Neutrophil (primary cell): ENCODE results near the gene CRNKL1.

Experiments used
- H3K27ac ChIP-seq: fragments of 200-600 bp; sonication (generic); 2 replicates; pipeline ENCODE4 v1.5.1; 2016; ENCODE audit warnings: mild to moderate bottlenecking, moderate library complexity
- H3K27me3 ChIP-seq: fragments of 200-600 bp; sonication (generic); 2 replicates; pipeline ENCODE4 v1.6.0; 2016; ENCODE audit warnings: mild to moderate bottlenecking
- H3K36me3 ChIP-seq: fragments of 200-600 bp; sonication (generic); 2 replicates; pipeline ENCODE4 v1.5.1; 2017
- H3K4me1 ChIP-seq, 2 experiments: fragments of 200-600 bp in 1 of 2; sonication (generic) in 1 of 2; 1 replicate in 1 of 2; 2 replicates in 1 of 2; pipeline versions ENCODE4 v1.5.1 to v1.6.1; 2013 to 2016; ENCODE audit warnings: low read depth in 1 of 2, low read length in 1 of 2, mild to moderate bottlenecking in 1 of 2, moderate library complexity in 1 of 2; ENCODE audit not compliant: control insufficient read depth in 1 of 2, insufficient read depth in 1 of 2
- H3K4me3 ChIP-seq, 2 experiments: fragments of 200-600 bp in 1 of 2; sonication (generic) in 1 of 2; 1 replicate in 1 of 2; 2 replicates in 1 of 2; pipeline ENCODE4 v1.5.1; 2013 to 2016; ENCODE audit warnings: low read depth in 1 of 2, low read length in 1 of 2, mild to moderate bottlenecking in 1 of 2, moderate library complexity in 1 of 2
- H3K9me3 ChIP-seq: fragments of 200-600 bp; sonication (generic); 2 replicates; pipeline ENCODE4 v1.5.1; 2016
- TF ChIP-seq, protein P1 (sequence below): fragments of 200-600 bp; sonication (generic); IDR thresholded peaks from 2 replicates; pipeline ENCODE4 v1.5.1; 2016; ENCODE audit warnings: antibody characterized with exemption

CRNKL1 gene

DNA sequence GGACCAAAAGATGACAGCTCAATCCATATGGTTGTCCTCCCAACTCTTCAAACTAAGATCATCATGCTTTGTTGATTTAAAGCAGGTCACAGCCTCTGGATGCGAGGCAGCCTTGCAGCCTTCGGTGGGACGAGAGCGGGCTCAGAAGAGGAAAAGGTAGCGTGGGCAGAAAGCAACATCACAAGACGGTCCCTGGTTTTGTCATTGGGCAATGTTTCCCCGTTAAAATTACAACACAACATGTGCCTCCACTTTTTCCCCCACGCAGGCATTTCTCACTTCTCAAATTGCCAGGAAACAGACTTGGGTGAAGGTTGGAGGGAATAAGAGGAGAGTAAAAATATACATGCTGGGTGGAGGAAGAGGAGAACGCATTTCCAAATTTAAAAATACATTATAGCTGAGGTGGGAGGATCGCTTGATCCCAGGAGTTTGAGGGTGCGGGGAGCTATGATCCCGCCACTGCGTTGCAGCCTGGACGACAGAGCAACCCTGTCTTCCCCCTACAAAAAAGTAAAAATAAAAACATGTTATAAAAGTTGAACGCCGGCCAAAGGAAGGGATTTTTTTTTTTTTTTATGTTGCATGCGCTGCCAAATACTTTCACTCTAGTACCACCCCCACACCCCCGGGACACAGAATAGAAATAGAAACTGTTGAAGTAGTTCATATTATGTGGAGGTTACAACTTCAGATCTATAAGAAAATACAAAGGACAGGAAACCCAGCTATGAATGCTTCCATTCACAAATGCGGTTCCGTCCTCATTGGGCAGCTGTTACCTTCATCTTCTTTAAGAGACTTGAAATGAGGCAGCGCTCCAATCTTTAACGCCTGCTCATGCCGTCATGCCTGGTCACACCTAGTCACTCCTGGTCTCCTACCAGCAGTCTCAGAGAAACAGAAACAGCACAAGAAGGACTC is 49.0 kb downstream of the CRNKL1 start:
- H3K27me3 ChIP-seq: no peaks in the 10 kb centered on the region
- H3K4me1 ChIP-seq: peaks cover 37 to 43% of the 10 kb centered on the region in 2 experiments
- TF ChIP-seq, protein P1, sequence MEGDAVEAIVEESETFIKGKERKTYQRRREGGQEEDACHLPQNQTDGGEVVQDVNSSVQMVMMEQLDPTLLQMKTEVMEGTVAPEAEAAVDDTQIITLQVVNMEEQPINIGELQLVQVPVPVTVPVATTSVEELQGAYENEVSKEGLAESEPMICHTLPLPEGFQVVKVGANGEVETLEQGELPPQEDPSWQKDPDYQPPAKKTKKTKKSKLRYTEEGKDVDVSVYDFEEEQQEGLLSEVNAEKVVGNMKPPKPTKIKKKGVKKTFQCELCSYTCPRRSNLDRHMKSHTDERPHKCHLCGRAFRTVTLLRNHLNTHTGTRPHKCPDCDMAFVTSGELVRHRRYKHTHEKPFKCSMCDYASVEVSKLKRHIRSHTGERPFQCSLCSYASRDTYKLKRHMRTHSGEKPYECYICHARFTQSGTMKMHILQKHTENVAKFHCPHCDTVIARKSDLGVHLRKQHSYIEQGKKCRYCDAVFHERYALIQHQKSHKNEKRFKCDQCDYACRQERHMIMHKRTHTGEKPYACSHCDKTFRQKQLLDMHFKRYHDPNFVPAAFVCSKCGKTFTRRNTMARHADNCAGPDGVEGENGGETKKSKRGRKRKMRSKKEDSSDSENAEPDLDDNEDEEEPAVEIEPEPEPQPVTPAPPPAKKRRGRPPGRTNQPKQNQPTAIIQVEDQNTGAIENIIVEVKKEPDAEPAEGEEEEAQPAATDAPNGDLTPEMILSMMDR: no peak
- H3K36me3 ChIP-seq: no peaks in the 10 kb centered on the region
- H3K4me3 ChIP-seq: peak overlapping the region; percentile 2 to 10
- H3K27ac ChIP-seq: no peak overlapping the region
- no peaks in the 10 kb centered on the region for H3K9me3 ChIP-seq

DNA sequence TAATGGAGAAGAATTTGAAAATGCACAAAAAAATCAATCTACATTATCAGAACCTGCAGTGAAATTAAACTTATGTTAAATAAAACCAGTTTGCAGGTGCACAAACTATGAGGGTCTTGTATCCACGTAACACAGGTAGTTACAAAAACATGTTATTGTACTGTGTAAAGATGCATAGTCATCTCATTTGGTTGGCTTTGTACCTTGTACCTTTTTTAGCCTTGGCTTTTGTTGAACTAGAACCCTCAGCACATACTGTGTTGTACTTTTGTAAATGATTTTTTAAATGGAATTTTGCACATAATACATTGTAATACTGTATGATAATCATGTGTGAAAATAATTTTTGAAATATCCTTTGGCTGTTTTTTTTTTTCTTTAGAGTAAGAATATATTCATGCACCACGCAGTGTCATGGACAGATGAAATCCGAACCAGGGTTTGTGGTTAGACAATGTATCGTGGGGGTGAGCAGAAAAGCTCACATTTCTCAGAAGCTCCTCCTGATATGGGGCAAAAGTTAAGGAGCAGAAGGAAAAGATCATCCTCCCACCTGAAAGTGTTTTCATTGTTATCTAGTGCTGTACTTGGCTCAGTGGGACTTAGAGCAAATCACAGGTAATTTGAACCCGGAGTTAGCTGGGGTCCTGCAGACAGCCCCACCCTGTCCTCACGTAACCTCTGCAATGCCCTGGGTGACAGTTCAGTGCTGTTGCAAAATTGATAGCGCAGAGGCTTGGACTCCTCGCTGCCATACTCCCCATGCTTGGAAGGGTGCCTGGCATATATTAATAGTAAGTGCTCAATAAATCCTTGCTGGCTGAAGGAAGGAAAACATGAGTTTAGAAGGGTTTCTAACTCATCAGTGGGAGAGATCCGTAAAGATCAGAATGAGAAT is 49.9 kb downstream of the CRNKL1 start:
- TF ChIP-seq, protein P1: no peak
- no peaks in the 10 kb centered on the region for H3K36me3 ChIP-seq
- peaks cover 37 to 43% of the 10 kb centered on the region in 2 experiments for H3K4me1 ChIP-seq
- H3K27ac ChIP-seq: no peak overlapping the region
- H3K27me3 ChIP-seq: no peaks in the 10 kb centered on the region
- no peaks in the 10 kb centered on the region for H3K9me3 ChIP-seq
- peak overlapping the region in 1 of 2 experiments; percentile 10 for H3K4me3 ChIP-seq

DNA sequence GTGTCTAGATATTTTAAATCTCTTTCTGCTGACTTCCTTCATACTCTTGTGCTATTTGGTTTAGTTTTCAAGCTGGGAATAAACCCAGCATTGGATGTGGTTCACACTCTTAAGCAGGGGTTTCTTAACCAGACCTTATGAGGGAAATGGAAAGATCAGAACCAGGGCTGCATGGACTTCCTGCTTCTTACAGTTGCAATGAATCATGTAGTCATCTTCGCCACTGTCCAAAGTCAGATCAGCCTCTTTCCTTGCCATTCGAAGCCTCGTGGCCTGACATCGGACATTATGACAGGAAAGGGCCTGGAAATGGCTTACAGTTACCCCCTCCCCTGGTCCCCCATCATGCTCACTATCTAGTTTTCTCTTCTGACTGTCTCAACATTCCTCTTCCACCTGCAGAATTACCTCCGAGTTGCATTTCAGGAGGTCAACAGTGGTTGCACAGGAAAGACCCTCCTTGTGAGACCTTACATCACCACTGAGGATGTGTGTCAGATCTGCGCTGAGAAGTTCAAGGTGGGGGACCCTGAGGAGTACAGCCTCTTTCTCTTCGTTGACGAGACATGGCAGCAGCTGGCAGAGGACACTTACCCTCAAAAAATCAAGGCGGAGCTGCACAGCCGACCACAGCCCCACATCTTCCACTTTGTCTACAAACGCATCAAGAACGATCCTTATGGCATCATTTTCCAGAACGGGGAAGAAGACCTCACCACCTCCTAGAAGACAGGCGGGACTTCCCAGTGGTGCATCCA is 51.9 kb downstream of the CRNKL1 start:
- Histone ChIP-seq H3K9me3 (no peaks in the 10 kb centered on the region), H3K27ac (no peak overlapping the region), H3K4me3 (no peak overlapping the region), H3K4me1 (peaks cover 47 to 53% of the 10 kb centered on the region in 2 experiments), H3K36me3 (no peaks in the 10 kb centered on the region), H3K27me3 (no peaks in the 10 kb centered on the region)
- TF ChIP-seq, protein P1: no peak

DNA sequence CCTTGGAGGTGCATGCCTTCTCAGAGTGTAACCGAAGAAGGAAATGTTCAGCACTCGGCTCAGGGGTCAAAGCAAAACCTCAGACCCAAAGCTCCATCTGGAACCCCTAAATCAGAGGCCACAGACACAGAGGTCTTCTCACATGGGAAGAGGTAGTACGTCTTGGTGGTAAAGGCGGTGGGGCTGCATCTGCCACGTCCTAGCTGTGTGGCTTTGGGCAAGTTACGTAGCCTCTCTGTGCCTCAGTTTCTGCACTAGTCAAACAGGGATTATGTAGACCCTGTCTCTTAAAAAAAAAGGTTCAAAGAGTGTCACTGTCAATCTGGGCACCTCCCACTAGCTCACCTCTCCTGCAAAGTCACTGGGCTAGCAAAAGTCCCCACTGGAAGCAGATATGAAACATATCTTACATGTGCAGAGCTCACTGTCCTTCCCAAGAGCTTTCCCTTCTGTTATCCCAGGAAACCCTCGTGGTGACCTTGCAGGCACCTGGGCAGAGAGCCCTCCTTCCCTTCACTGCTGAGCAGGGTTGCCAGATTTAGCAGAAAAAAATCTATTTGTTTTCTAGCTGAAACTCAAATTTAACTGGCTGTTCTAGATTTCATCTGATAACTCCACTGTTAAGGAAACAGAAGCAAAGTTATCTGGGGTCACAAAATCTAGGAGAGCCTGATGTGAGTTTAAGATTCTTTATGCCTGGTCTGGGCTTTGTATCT is 53.1 kb downstream of the CRNKL1 start:
- no peaks in the 10 kb centered on the region for H3K36me3 ChIP-seq
- TF ChIP-seq, protein P1: no peak
- H3K27me3 ChIP-seq: no peaks in the 10 kb centered on the region
- peaks cover 47 to 53% of the 10 kb centered on the region in 2 experiments for H3K4me1 ChIP-seq
- H3K27ac ChIP-seq: no peak overlapping the region
- no peaks in the 10 kb centered on the region for H3K9me3 ChIP-seq
- H3K4me3 ChIP-seq: no peak overlapping the region
